Measurements from ENCODE around the gene LYZL1. TPM values are rescaled to one million over a fixed set of nuclear protein-coding genes. Genes with fewer than 3 reads are reported as not detected.

Gene LYZL1
- total and polyA plus RNA-seq, 2 of the 8 experiments (the other 6 are each of a cell fraction or from before 2014, with no cell fraction given): not detected

DNA sequence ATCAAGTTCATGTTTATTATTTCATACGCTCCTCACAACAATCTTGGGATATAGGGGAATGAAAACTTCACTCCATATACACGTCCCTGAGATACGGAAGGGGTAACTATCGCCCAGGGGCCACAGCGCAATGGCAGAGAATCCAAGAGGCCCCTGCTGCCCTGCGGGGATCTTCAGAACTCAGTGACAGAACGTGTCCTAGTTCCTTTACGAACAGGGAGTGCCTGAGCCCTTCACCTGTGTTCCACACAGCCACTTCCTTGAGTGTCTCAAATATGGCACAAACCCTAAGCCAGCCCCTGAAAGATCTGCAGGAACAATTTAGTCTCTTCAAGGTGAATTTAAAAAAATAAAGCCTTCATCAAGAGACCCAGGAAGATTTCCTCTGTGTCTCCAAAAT, 25.9 kb downstream of the LYZL1 start:
- H3K36me3 ChIP-seq (ENCODE audit: control insufficient read depth in 2 of 4, insufficient read depth in 4 of 4, low read length in 3 of 4): no peaks in the 10 kb centered on the region
- H2BK20ac ChIP-seq (ENCODE audit: low read length): no peak overlapping the region
- no peak overlapping the region for H4K91ac ChIP-seq (replicated peaks; ENCODE audit: insufficient read length, low read length)
- no peak overlapping the region for H3K56ac ChIP-seq (replicated peaks; ENCODE audit: insufficient read length, low read depth, low read length)
- no peak overlapping the region for H2AK5ac ChIP-seq (ENCODE audit: low read depth, low read length)
- no peak overlapping the region for H4K5ac ChIP-seq (ENCODE audit: insufficient read length, low read depth, low read length)
- H4K20me1 ChIP-seq (replicated peaks in 1 of 2; ENCODE audit: control insufficient read depth in 1 of 2, insufficient read depth in 2 of 2, low read length in 2 of 2): no peaks in the 10 kb centered on the region
- ChIA-PET POLR2A (ENCODE audit: partially characterized antibody) (no interaction called here), CTCF (ENCODE audit: partially characterized antibody) (interaction anchor here (0.6 to 2.3 kb wide), 2 partner anchors 10 to 186 kb away, joined by 8 to 9 read pairs; no protein-coding TSS in a partner anchor)
- H3K27me3 ChIP-seq (replicated peaks in 1 of 4; ENCODE audit: control insufficient read depth in 3 of 4, extremely low read depth in 1 of 4, insufficient read depth in 3 of 4, low read length in 3 of 4): no peaks in the 10 kb centered on the region; a peak in 2 of 7 replicates
- H2AFZ ChIP-seq (ENCODE audit: low read length): no peak overlapping the region
- no peak overlapping the region for H3K27ac ChIP-seq (ENCODE audit: low read depth, low read length)
- H2BK120ac ChIP-seq (replicated peaks; ENCODE audit: low read depth, low read length): no peak overlapping the region
- no peak overlapping the region for H3K18ac ChIP-seq (ENCODE audit: extremely low read depth, low read length)
- no peaks in the 10 kb centered on the region for H3K79me2 ChIP-seq (ENCODE audit: control insufficient read depth in 1 of 2, insufficient read depth in 2 of 2, low read length in 2 of 2)
- no peaks in the 10 kb centered on the region for H3K9me3 ChIP-seq (ENCODE audit: insufficient read depth in 2 of 2, low read depth in 1 of 2, low read length in 1 of 2)
- no peak overlapping the region for H2BK15ac ChIP-seq (ENCODE audit: low read length)
- no peak overlapping the region for H4K8ac ChIP-seq (ENCODE audit: extremely low read depth, insufficient read depth, low read length)
- H3K4me2 ChIP-seq (ENCODE audit: insufficient read depth in 1 of 2, low read depth in 2 of 2, low read length in 2 of 2): no peak overlapping the region
- no peak overlapping the region for H3K4ac ChIP-seq (replicated peaks; ENCODE audit: insufficient read length, low read depth, low read length)
- no peaks in the 10 kb centered on the region for H3K79me1 ChIP-seq (ENCODE audit: low read depth, low read length)
- no peak overlapping the region for H2BK12ac ChIP-seq (ENCODE audit: low read depth, low read length)
- no peak for DNase-seq (ENCODE audit: low read depth in 1 of 2, low spot score in 2 of 2)
- H2BK5ac ChIP-seq (ENCODE audit: low read depth, low read length): no peak overlapping the region
- peaks cover 0 to 3% (median 0%) of the 10 kb centered on the region in 4 experiments; a peak in 2 of 7 replicates for H3K4me1 ChIP-seq (replicated peaks in 1 of 4; ENCODE audit: control insufficient read depth in 3 of 4, insufficient read depth in 4 of 4, low read length in 3 of 4)
- H3K23me2 ChIP-seq (ENCODE audit: low read depth, low read length): 0 out of 2 replicates have a peak, but pooled peaks cover 3% of the 10 kb centered on the region
- no peak overlapping the region for H3K9ac ChIP-seq (replicated peaks in 1 of 4; ENCODE audit: extremely low read depth in 1 of 4, low read depth in 3 of 4, low read length in 3 of 4)
- FAIRE-seq: no peak
- H3K4me3 ChIP-seq (ENCODE audit: extremely low read depth in 1 of 4, insufficient read depth in 2 of 4, low read depth in 3 of 4, low read length in 4 of 4): no peak overlapping the region
- no peak for TF ChIP-seq GABPA (IDR thresholded peaks at IDR 0.05; ENCODE audit: borderline replicate concordance, insufficient read depth, low read length)
- WGBS, 2 experiments (ENCODE audit: extremely low coverage in 1 of 2, insufficient coverage in 1 of 2, insufficient read length in 1 of 2, insufficient replicate concordance in 2 of 2, low coverage in 1 of 2, low lambda C conversion rate in 2 of 2, missing lambda C conversion rate in 1 of 2): 86% methylated on average over 8 of the region's 8 CpGs; no CpG with 5 or more reads in 1 of the 2 experiments
- H3K14ac ChIP-seq (ENCODE audit: insufficient read length): no peak overlapping the region
- H3K23ac ChIP-seq (ENCODE audit: insufficient read length): no peak overlapping the region

Measured in H1 (cell line).